SK-N-SH (cell line): ENCODE results near the gene SERTM1.

ENCODE experiments used
- ELF1 ChIP-seq: IDR thresholded peaks from 2 replicates; pipeline ENCODE4 v1.4.0; 2012
- GABPA ChIP-seq: IDR thresholded peaks from 2 replicates; pipeline ENCODE4 v1.4.0; 2012; ENCODE audit warnings: low read depth, mild to moderate bottlenecking
- POLR2AphosphoS5 ChIP-seq: IDR thresholded peaks from 2 replicates; pipeline ENCODE4 v1.6.1; 2012; ENCODE audit warnings: low read depth, low read length
- RAD21 ChIP-seq: IDR thresholded peaks from 2 replicates; pipeline ENCODE4 v1.6.1; 2012; ENCODE audit warnings: mild to moderate bottlenecking, low read length
- TCF12 ChIP-seq: IDR thresholded peaks from 2 replicates; pipeline ENCODE4 v1.4.0; 2012
- TF ChIP-seq, protein P1 (sequence below): fragments of 200-600 bp; sonication (generic); IDR thresholded peaks from 2 replicates; pipeline ENCODE4 v1.6.1; 2017; ENCODE audit warnings: antibody characterized with exemption, mild to moderate bottlenecking, moderate library complexity
- TF ChIP-seq, protein P2 (sequence below): IDR thresholded peaks from 2 replicates; pipeline ENCODE4 v1.4.0; 2012; ENCODE audit warnings: low read depth, borderline replicate concordance

DNA sequence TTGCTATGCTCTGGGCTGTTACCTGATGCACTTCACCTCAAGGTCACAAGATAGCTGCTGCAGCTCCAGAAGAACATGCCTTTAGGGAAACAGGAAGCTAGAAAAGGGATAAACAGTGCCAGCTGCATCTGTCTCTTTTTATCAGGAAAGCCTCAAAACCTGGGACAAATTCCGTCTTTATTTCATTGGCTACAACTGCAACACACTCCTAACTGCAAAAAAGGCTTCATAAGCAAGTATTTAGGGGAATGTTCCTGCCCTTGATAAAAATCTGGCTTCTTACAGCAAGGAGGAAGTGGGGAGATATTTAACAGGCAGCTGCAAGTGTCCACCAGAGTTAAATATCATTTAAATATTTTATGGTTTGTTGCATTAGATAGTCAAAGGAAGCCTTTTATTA, 34.2 kb upstream of the SERTM1 start:
- TF ChIP-seq GABPA (no peak), RAD21 (no peak), TCF12 (no peak), ELF1 (no peak), POLR2AphosphoS5 (no peak)
- TF ChIP-seq, protein P1, sequence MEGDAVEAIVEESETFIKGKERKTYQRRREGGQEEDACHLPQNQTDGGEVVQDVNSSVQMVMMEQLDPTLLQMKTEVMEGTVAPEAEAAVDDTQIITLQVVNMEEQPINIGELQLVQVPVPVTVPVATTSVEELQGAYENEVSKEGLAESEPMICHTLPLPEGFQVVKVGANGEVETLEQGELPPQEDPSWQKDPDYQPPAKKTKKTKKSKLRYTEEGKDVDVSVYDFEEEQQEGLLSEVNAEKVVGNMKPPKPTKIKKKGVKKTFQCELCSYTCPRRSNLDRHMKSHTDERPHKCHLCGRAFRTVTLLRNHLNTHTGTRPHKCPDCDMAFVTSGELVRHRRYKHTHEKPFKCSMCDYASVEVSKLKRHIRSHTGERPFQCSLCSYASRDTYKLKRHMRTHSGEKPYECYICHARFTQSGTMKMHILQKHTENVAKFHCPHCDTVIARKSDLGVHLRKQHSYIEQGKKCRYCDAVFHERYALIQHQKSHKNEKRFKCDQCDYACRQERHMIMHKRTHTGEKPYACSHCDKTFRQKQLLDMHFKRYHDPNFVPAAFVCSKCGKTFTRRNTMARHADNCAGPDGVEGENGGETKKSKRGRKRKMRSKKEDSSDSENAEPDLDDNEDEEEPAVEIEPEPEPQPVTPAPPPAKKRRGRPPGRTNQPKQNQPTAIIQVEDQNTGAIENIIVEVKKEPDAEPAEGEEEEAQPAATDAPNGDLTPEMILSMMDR, result no peak
- TF ChIP-seq, protein P2, sequence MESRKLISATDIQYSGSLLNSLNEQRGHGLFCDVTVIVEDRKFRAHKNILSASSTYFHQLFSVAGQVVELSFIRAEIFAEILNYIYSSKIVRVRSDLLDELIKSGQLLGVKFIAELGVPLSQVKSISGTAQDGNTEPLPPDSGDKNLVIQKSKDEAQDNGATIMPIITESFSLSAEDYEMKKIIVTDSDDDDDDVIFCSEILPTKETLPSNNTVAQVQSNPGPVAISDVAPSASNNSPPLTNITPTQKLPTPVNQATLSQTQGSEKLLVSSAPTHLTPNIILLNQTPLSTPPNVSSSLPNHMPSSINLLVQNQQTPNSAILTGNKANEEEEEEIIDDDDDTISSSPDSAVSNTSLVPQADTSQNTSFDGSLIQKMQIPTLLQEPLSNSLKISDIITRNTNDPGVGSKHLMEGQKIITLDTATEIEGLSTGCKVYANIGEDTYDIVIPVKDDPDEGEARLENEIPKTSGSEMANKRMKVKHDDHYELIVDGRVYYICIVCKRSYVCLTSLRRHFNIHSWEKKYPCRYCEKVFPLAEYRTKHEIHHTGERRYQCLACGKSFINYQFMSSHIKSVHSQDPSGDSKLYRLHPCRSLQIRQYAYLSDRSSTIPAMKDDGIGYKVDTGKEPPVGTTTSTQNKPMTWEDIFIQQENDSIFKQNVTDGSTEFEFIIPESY, result no peak
